KOPT-K1 (cell line): ENCODE data around the gene PRRC2C.
"Not testable (repeated sequence)": the region's sequence is repeated elsewhere in the genome, so short reads cannot be mapped to it uniquely, and the experiment has no call there.

Experiments
- H3K27ac ChIP-seq: fragments of 200-600 bp; sonication (generic); 2 replicates; pipeline ENCODE4 v1.5.1; 2016; ENCODE audit warnings: antibody characterized with exemption, mild to moderate bottlenecking, low read depth, low read length; ENCODE audit not compliant: poor library complexity, severe bottlenecking
- H3K36me3 ChIP-seq: fragments of 200-600 bp; sonication (generic); 2 replicates; pipeline ENCODE4 v1.5.1; 2017; ENCODE audit warnings: antibody characterized with exemption, mild to moderate bottlenecking, low read length, moderate library complexity; ENCODE audit not compliant: insufficient read depth
- H3K9me3 ChIP-seq: fragments of 200-600 bp; sonication (generic); 2 replicates; pipeline ENCODE4 v1.5.1; 2017; ENCODE audit warnings: antibody characterized with exemption, low read length, mild to moderate bottlenecking; ENCODE audit not compliant: insufficient read depth, poor library complexity, severe bottlenecking

The PRRC2C gene

DNA sequence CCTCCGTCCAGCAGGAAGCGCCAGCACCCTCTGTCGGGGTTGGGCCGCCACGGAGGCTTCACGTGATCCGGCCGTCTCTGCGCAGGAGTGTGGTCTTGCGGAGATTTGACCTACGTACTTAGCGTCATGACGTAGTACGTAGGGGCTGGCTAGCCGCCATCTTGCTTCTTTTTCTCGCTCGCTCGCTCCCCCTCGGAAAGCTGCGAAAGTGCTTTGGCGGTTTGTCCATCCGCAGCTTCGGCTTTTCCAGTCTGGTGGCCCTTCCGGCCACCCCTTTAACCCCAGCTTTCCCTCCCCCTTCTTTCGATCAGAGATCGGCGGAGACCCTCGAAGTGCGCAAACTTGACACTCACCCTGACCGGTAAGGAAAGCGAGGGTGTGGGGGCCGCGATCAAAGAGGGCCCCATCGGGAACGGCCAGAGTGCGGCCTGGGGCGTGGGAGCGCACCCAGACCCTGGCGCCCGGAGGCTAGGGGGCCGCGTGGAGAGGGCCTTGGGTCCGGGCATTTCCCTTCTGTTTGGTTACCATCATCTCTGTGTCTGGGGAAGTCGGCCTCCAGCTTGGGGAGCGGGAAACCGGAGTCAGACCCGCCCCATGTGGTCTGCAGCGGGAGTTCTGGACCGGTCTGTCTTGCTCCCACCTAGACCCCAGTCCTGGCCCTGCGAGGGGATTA is at the start of gene PRRC2C:
Gene PRRC2C (plus strand): TSS at position 156 of the 673 bp plus-strand sequence. CDS start 26,559 bp downstream, outside the sequence.
- H3K36me3 ChIP-seq: peaks cover 28% of the 10 kb centered on the region
- no peaks in the 10 kb centered on the region for H3K9me3 ChIP-seq
- peak within 1 kb of the TSS; percentile 96 for H3K27ac ChIP-seq

DNA sequence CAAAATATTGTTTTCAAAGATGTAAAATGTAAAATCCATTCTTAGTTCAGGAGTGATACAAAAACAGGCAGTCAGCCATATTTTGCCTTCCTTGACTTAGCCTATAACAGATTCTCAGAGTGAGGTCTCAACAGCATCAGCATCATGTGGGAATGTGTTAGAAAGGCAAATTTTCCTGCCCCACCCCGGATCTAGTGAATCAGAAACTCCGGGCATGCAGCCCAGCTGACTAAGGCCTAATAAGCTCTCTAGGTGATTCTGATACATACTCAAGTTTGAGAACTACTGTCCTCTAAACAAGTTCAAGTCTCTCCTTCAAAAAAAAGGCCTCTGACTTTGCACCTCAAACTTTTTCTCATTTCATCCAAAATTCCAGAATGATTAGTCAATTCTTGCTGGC is 46.9 kb upstream of the PRRC2C start:
- no peaks in the 10 kb centered on the region for H3K36me3 ChIP-seq
- H3K9me3 ChIP-seq: no peaks in the 10 kb centered on the region
- H3K27ac ChIP-seq: no peak overlapping the region

GRCh38 chr1:171440201-171440600 is 45.1 kb upstream of the PRRC2C start:
- not testable (repeated sequence) for H3K9me3 ChIP-seq, H3K36me3 ChIP-seq, H3K27ac ChIP-seq

- H3K9me3 ChIP-seq, H3K36me3 ChIP-seq, H3K27ac ChIP-seq: not testable (repeated sequence)
These were observed 43.9 kb upstream of the PRRC2C start for GRCh38 chr1:171441278-171441895.

- Histone ChIP-seq H3K9me3 (no peaks in the 10 kb centered on the region), H3K36me3 (no peaks in the 10 kb centered on the region), H3K27ac (no peak overlapping the region)
These were observed 38.9 kb upstream of the PRRC2C start for GRCh38 chr1:171446386-171446785.

DNA sequence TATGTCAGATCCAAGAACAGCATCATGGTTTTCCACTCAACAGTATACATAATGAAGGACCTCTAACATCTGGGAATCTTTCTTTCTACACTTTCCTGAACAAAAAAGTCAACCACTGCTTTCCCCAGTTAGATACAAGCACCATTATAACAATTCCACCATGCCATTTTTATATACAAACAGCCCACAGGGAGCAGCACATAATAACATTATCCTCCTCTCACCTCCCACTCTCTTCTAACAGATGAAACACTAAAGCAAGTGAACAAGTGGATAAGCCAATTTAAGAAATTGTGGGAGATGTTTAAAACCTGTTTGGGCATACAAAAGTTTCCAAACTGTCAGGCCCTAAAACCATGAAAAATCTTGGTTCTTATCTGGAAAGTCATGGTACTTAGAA is 29.4 kb upstream of the PRRC2C start:
- H3K36me3 ChIP-seq: no peaks in the 10 kb centered on the region
- no peak overlapping the region for H3K27ac ChIP-seq
- H3K9me3 ChIP-seq: no peaks in the 10 kb centered on the region

DNA sequence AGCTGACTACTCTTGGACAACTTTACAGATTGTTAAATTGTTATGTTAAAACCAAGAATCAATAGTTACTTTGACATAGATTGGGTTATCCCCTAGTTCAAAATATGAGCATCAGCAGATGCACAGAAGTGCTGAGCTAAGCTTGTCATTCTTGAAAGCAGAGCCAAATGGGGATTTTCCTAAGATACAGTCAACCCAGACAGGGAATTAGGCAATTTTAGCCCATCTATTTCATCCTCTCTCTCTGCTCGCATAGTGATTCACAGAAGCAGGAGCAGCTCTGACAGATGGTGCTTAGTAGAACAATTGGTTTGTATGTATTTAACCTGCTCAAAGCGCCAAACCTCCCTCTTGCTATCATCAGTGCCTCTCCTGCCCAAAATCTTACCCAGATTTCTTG is 27.9 kb upstream of the PRRC2C start:
- Histone ChIP-seq H3K36me3 (no peaks in the 10 kb centered on the region), H3K9me3 (no peaks in the 10 kb centered on the region), H3K27ac (no peak overlapping the region)

DNA sequence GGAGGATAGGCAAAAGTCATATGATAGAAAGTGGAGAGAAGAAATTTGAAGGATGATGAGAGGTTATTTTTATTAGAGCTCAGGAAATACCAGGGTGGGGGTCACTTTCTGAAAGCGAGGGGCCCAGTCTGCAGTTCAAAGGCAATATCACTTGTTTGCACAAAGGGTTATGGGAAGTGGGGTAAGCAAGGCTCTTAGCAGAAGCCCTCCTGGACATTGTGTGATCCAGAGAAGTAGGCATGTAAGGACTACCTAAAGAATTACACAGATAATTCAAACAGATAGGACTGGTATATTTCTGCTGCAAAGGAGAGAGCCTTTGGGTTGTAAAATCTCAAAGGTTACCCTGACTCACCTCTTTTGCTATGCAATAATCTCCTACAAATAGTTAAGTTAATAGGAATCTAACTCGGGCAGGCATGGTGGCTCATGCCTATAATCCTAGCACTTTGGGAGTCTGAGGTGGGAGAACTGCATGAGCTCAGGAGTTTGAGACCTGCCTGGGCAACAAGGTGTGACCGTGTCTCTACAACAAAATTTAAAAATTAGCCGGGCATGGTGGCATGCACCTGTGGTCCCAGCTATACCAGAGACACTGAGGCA is 25.2 kb upstream of the PRRC2C start:
- no peaks in the 10 kb centered on the region for H3K36me3 ChIP-seq
- H3K27ac ChIP-seq: no peak overlapping the region
- H3K9me3 ChIP-seq: no peaks in the 10 kb centered on the region

DNA sequence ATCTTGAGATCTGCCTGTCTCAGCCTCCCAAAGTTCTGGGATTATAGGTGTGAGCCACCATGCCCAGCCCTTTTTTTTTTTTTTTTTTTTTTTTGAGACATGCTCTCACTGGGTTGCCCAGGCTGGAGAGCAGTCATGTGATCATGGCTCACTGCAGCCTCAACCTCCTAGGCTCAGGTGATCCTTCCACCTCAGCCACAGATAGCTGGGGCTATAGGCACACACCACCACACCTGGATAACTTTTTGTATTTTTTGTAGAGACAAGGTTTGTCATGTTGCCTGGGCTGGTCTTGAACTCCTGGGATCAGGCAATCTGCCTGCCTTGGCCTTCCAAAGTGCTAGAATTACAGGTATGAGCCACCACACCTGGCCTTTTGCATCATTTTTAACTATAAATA is 17.7 kb upstream of the PRRC2C start:
- H3K9me3 ChIP-seq: no peaks in the 10 kb centered on the region
- H3K36me3 ChIP-seq: no peaks in the 10 kb centered on the region
- no peak overlapping the region for H3K27ac ChIP-seq

GRCh38 chr1:171468120-171468750 is 17.1 kb upstream of the PRRC2C start:
- Histone ChIP-seq H3K9me3 (no peaks in the 10 kb centered on the region), H3K27ac (no peak overlapping the region), H3K36me3 (no peaks in the 10 kb centered on the region)

GRCh38 chr1:171470726-171471125 is 14.6 kb upstream of the PRRC2C start:
- H3K36me3 ChIP-seq: no peaks in the 10 kb centered on the region
- H3K9me3 ChIP-seq: no peaks in the 10 kb centered on the region
- H3K27ac ChIP-seq: no peak overlapping the region

DNA sequence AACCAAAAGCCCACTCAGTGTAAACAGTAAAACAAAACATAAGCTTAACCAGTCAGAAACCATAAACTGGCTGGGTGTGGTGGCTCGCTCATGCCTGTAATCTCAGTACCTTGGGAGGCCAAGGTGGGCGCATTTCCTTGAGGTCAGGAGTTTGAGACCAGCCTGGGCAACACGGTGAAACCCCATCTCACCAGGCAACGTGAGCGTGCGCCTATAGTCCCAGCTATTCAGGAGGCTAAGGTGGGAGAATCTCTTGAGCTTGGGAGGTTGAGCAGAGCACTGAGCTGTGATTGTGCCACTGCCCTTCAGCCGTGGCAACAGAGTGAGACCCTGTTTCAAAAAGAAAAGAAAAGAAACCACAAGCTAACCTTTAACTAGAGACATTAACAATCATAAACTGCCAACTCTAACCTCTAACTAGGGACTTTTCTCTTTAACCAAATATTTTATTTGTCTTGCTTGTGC is 13.1 kb upstream of the PRRC2C start:
- H3K9me3 ChIP-seq: no peaks in the 10 kb centered on the region
- H3K36me3 ChIP-seq: no peaks in the 10 kb centered on the region
- no peak overlapping the region for H3K27ac ChIP-seq

GRCh38 chr1:171476829-171477228 is 8.5 kb upstream of the PRRC2C start:
- no peak overlapping the region for H3K27ac ChIP-seq
- no peaks in the 10 kb centered on the region for H3K36me3 ChIP-seq
- H3K9me3 ChIP-seq: no peaks in the 10 kb centered on the region

- H3K9me3 ChIP-seq: no peaks in the 10 kb centered on the region
- no peak overlapping the region for H3K27ac ChIP-seq
These were observed 7.5 kb upstream of the PRRC2C start for GRCh38 chr1:171477804-171478203.

DNA sequence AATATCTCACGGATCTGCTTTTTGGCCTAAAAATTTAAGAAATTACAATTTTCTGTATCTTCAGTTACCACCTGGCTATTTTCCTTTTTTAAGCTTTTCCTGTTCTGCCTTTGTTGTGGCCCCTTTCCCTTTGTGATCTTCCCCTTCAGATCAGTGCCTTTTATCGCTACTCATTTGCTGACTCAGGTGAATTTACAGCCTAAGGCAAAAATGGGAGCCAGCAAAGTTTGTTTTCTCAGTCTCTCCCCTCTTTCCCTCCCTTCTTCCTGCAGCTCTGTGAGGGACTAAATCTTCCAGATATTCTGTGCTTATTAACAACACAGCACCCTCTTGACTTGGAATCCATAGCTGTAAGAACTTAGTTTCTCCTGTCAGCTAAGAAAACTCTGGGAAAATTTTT is 5.3 kb upstream of the PRRC2C start:
- Histone ChIP-seq H3K27ac (no peak overlapping the region), H3K36me3 (no peaks in the 10 kb centered on the region), H3K9me3 (no peaks in the 10 kb centered on the region)

More at GRCh38 chr1:171477804-171478203, 7.5 kb upstream of the PRRC2C start:
- no peaks in the 10 kb centered on the region for H3K36me3 ChIP-seq
